Tongue (tissue), 2 donors: ENCODE measurements around the gene C1QTNF9B. TPM values are rescaled to one million over a fixed set of nuclear protein-coding genes. Genes with fewer than 3 reads are reported as not detected.
A peak's percentile ranks its signal among the peaks of the same experiment; 100 is the strongest.

ENCODE experiments used
- DNase-seq: peaks from one replicate; pipeline ENCODE4 v3.0.0-alpha.2; 2015
- total RNA-seq: library from RNA; depleted of rRNA; stranded (reverse); fragments of >200 nt; gene quantifications from one replicate; pipeline ENCODE4 v1.2.3, GENCODE V29; 2014

Gene C1QTNF9B
- total RNA-seq, 1 donor from 2014 or later: not detected

DNA sequence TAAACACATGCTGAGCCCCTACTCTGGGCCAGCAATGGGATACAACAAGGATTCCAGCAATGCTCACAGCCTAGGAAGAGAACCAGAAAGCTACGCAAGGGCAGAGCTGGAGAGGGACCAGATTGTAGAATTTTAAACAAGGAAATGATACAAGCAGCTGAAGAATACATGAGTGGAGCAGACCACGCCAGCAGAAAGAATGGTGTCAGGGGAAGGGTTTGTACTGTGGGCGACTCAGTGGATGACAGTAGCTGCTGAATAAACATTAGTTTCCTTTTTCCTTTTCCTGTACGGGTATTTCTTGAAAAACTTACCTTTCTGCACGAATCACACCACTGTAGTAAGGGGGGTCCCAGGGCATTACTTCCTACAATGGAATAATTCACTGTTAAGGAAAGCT is 38.8 kb downstream of the C1QTNF9B start:
- DNase-seq: no peak

- DNase-seq: no peak
These were observed 41.1 kb downstream of the C1QTNF9B start for GRCh38 chr13:23856008-23856750.

- DNase-seq: no peak
These were observed 41.9 kb downstream of the C1QTNF9B start for GRCh38 chr13:23855360-23855759.

DNA sequence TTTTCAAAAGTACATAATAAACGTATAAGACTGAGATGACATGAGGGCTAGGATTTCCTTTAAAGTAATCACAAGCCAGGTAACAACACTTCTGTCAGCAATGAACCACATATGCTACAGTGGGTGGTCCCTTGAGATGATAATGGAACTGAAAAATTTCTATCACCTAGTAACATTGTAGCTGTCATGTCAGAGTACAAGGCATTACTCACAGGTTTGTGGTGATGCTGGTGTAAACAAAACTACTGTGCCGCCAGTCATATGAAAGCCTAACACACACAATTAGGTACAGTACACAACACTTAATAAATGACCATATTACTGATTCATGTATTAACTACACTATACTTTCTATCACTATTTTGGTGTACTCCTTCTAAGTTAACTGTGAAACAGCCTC is 45.0 kb downstream of the C1QTNF9B start:
- DNase-seq: no peak

GRCh38 chr13:23851106-23851505 is 46.2 kb downstream of the C1QTNF9B start:
- DNase-seq: peak; percentile 35

DNA sequence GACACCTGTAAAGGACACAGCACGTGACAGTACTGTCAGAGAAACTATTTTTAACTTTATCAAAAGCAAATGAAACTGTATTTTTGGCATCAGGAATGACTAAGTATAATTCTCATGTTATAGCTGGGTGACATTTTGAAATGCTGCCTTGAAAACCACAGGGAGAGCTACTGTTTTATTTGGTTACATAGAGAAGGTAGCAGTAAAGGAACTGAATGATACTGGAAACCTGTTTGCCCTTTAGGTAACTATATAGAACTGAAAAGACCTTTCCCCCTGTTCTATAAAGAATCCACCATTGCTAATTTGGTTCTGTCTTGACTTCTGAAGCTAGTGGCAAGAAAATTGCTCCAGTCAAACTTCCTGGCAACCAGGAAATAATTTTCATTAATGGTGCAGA is 47.2 kb downstream of the C1QTNF9B start:
- DNase-seq: no peak

DNA sequence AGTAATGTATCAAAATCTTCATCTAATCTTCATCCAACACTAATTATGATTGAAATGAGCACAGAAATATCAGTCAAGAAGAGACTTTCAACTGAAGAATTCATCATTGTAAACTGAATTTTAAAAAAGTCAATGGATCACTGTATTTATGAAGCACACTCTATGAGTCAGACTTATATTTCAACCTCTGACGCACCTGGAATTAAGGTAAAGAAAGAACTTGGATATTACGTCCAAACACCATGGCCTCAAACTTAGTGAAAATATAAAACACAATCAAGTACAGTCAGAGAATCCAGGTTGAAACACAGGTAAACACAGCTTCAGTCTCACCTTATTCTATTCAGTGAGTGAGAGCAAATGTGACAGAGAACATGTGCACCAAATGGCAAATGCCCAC is 47.6 kb downstream of the C1QTNF9B start:
- no peak for DNase-seq

GRCh38 chr13:23848646-23849141 is 48.6 kb downstream of the C1QTNF9B start:
- peak; percentile 17 for DNase-seq

- DNase-seq: no peak
These were observed 49.3 kb downstream of the C1QTNF9B start for GRCh38 chr13:23848019-23848418.

GRCh38 chr13:23847497-23847896 is 49.8 kb downstream of the C1QTNF9B start:
- DNase-seq: no peak

DNA sequence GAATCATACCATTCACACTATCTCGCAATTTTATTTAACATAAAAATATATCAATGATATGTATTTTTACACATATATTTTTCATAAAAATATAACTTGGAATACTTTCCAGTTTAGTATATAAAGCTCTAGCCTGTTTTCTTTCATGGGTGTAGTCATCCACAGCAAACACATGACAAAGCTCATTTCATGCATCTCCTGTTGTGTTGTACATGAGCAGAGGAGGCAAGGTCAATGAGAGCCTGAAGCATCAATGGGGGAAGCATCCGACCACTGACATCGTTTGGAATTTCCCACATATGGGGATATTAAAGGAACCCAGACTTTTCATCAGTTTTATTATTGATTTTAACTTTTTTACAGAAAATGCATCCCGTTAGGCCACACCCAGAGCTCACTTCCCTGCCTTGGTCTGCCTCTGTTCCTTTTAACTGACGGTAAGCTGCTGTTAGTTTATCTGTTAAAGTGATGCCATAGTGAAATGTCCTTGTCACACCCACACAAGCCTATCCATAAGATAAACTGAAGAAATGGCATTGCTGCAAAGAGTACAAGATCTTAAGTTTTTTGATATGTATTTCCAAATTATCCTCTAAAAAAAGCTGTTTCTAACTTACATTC is 52.1 kb downstream of the C1QTNF9B start:
- no peak for DNase-seq

DNA sequence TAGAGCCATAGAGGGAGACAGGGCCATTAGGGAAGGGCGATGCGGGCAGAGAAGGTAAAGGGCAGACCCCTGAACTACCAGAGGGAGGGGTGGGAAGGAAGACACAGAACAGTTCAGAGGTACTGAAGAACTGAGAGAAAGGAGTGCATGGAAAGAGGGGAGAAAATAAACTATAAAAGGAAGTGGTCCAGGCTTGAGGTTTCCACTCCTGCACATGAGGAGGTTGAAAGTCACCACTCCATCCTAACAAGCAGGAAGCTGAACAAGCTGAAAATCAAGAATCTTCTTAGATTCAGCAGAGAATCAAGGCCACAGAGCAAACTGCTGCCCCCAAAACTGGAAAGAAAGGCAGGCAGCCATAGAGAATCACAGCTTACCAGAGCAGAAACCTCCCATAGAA is 53.2 kb downstream of the C1QTNF9B start:
- DNase-seq: no peak

DNA sequence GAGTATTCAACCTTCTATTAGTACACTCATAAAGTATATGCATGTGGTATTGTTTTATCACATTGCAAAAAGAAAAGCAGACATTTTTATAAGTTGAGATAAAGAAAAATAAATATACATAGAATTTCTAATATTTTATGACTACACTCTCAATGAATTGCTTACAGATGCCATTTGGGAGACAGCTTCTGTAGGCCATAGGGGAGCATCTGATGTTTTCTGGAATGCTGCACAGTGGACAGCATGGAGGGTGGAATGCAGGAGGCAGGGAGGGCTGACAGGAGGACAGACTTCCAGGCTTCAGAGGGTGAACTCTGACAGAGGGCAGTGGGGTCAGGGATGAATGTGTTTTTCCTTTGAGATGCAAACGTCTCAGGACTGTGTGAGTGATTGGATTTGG is 53.9 kb downstream of the C1QTNF9B start:
- no peak for DNase-seq

DNA sequence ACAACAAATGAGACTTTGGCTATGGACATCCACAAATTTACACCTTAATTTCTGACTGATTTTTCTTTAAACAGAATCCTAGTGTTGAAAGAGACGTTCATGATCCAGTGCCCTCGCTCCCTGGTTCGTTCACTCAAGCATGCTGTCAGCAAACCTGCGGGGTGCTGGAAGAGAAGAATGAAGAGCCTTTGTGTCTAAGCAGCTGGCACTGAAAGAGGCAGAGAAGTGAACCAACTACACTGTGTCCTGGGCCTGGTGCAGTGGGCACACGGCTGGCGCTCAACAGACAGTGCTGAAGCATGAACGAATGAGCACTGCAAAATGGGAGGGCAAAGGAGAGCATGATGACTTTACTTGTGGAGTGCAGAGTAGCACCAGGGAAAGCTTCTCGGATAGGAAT is 54.9 kb downstream of the C1QTNF9B start:
- no peak for DNase-seq

Other genes with a start within 250 kb of the C1QTNF9B start
- 23.7 TPM for gene MIPEP, start 8.1 kb downstream of the C1QTNF9B start, total RNA-seq